Islet precursor cell (in vitro differentiated cells): ENCODE results near the gene SPTLC3.

Experiments
- DNase-seq: peaks from one replicate; pipeline ENCODE4 v3.0.0-alpha.2; 2018

SPTLC3 gene

GRCh38 chr20:13101706-13102105, 92.9 kb downstream of the SPTLC3 start:
- DNase-seq = peak; percentile 77

DNA sequence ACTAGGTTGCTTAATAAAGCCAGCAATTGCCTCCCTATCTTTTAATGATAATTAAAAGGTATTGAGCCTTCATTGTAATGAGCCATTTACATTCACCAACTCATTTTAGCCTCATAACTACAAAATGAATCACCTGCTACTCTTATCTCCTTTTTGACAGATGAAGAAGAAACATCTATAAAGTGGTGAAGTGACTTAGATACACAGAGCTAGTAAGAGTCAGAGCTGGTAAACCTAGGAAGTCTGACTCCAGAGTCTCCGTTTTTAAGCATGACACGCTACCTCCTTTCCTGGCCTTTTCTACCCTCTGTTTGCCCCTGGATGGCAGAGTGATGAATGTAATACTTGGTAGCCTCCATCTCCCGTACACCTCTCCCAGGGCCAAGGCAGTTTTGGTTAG, 93.5 kb downstream of the SPTLC3 start:
- no peak for DNase-seq

DNA sequence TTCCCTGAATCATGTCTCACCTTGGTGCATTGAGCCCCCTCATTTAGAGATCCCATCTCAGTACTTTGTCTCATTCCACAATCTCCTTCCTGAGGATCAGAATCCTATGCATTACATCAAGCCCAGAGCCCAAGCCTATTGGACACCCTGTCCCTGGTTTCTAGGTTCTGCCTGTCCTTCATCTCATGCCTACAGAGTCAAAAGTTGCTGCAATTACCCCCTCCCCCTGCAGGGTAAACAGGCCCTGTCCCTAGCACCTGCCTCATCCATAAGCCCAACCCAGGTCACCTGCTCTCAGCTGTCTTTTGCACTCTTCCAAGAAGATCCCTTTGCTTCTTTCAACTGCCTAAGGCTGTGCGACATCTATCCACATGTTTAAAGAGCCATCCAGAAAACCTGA, 93.9 kb downstream of the SPTLC3 start:
- DNase-seq = peak; percentile 54

- peak; percentile 74 for DNase-seq
These were observed 96.3 kb downstream of the SPTLC3 start for GRCh38 chr20:13105039-13105438.

DNA sequence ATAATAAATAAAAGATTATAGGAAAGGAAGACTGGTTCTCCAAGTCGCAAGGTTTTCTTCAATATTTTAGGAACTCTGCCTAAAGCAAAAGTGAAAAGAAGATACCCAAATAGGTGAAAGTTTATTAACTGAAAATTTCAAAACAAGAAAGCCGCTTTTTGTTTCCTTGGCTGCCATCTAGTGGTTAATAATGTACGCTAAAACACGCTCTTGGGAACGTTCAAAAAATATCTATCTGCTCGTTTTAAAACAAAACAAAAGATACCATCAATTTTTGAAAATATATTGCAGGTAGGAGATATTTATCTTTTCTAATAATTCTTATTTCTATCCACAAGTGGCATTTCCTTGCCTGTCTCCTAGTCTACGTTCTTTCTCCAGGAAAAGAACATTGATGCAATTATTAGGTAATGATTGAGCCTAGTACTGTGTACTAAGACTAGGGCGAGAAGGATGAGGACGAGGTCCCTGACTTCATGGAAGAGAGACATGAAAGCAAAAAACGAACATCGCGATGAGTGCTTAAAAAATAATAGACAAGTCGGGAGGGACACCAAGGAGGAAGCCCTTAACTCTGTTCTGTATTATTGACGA, 97.2 kb downstream of the SPTLC3 start:
- no peak for DNase-seq

- DNase-seq = no peak
These were observed 100.9 kb downstream of the SPTLC3 start for GRCh38 chr20:13109658-13110057.

DNA sequence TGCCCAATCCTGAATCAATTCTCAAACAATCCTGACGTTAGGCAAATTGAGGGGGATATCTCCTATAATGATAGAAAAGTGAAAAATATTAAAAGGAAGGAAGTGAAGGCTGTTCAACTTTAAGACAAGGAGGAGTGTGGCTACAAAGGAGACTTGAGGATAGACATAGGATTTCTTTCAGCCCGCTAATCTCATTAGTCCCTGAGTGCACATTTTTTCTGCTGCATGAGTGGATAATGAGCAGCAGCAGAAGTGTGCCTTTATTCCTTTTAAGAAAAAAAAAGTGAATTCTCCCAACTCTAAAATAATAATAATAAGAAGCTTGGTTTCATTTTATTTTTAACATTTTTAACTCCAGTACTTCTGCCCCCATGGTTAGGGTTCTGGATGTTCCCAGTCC, 102.0 kb downstream of the SPTLC3 start:
- no peak for DNase-seq

GRCh38 chr20:13111249-13111911, 102.6 kb downstream of the SPTLC3 start:
- no peak for DNase-seq

DNA sequence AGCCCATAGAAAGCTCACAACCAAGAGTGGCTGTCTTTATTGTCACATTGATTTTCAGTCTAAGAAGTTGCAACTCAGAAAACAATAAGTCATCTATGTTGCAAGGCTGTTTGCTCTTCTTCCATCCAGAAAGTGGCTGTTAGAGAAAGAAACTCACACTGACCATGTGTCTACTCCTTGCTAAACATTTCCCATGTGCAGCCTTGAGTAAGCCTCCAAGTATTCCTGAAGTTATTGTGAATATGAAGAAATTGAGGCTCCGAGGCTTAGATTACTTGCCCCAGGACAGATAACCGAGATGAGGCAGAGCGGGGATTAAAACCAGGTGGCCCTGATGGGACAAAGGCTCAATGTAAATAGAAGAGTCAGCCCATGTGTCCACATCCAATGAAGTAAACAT, 105.0 kb downstream of the SPTLC3 start:
- no peak for DNase-seq

GRCh38 chr20:13117200-13117599, 108.4 kb downstream of the SPTLC3 start:
- DNase-seq = no peak

GRCh38 chr20:13118676-13119075, 109.9 kb downstream of the SPTLC3 start:
- no peak for DNase-seq

GRCh38 chr20:13119583-13119982, 110.8 kb downstream of the SPTLC3 start:
- peak; percentile 64 for DNase-seq

DNA sequence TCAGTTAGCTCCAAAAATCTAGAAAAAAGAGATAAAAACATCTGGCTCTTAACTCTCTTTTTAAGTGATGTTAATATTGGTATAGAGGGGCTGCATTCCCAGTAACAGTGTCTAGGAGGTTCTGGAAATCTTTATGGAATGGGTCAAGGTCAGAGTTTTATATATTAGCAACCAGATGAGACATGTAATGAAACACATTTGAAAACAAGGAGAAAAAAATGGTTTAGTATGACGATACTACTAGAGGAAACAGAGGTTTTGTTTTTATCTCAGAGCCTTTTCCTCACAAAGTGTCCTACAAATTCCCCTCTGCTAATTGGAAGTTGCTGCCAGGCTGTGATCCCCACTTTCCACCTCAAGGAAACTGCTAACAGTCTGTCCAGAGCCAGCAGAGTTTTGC, 111.7 kb downstream of the SPTLC3 start:
- DNase-seq = no peak

- DNase-seq = no peak
These were observed 113.2 kb downstream of the SPTLC3 start for GRCh38 chr20:13121840-13122515.

- DNase-seq = no peak
These were observed 116.7 kb downstream of the SPTLC3 start for GRCh38 chr20:13125486-13125885.

- DNase-seq = no peak
These were observed 119.4 kb downstream of the SPTLC3 start for GRCh38 chr20:13128173-13128572.

- DNase-seq = no peak
These were observed 121.4 kb downstream of the SPTLC3 start for GRCh38 chr20:13130061-13130706.

GRCh38 chr20:13130707-13131103, 121.9 kb downstream of the SPTLC3 start:
- no peak for DNase-seq

GRCh38 chr20:13131688-13132087, 122.9 kb downstream of the SPTLC3 start:
- DNase-seq = no peak

DNA sequence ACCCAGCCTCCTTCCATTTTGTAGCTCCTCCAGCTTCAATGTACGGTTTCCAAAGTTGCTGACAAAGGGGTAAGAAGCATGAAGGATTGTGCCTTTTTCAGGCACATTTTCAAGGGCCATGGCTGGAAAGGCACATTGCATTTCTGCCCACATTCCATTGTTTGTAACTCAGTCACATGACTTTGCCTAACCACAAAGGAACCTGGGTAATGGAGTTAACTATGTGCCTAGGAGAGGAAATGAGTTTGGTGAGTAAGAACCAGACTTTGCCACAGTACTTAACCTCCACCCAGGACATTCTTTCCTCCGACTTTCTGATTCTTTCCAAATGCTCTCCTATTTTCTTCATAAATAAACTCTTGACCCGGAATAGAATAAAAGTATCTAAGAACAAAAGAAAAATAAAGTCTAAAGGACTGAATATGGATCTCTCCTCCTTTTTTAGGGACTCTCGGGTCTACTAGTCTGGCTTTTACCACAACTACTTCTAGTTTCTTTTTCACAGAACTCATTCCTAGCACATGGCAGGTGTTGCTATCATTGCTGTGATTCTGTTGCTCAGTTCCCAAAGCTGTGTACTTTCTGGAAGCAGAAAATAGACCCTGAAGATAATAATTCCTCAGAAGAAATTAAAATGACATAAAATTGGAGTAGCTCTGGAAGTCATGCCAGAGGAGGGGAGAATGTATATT, 130.8 kb downstream of the SPTLC3 start:
- no peak for DNase-seq

- no peak for DNase-seq
These were observed 131.4 kb downstream of the SPTLC3 start for GRCh38 chr20:13140201-13140600.

DNA sequence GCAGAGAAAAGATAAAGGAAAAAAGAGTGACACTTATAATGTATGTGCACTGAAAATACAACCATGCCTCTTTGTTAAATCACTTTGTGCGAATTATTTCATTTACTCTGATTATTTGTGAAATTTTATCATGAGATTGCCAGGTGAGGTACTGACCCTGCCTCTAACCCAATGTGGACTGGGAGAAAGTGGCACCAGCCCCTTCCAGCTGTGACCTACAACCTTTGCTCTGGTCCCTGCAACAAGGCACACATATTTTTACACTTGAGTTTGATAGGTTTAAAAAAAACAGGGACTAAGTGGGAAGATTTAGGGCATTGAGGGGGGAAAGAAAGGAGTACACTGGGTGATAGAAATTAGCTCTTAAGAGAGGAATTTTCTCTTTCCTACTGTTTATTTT, 132.0 kb downstream of the SPTLC3 start:
- no peak for DNase-seq

DNA sequence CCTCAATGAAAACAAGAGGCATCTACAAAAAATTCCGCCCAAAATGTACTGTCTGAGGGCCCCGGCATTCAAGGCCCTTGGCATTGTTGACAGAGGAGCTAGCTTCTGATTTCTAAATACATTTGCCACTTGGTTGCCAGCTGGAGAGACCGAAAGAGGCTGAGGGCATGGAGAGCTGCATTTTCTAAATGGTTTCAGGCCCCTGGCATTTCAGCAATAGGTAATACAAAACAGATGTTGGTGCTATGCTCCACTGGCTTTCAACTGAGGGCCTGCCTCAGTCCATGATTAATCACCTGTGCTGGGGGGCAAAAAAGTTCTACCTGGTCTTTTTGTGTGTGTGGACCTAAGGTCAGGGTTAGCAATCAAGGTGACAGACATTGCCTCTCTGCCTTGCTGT, 132.8 kb downstream of the SPTLC3 start:
- no peak for DNase-seq
